Measurements from ENCODE around the gene DPF3. TPM values are rescaled to one million over a fixed set of nuclear protein-coding genes. Genes with fewer than 3 reads are reported as not detected.

Gene DPF3
- total RNA-seq, 1 donor from 2014 or later, result 0.86 TPM

DNA sequence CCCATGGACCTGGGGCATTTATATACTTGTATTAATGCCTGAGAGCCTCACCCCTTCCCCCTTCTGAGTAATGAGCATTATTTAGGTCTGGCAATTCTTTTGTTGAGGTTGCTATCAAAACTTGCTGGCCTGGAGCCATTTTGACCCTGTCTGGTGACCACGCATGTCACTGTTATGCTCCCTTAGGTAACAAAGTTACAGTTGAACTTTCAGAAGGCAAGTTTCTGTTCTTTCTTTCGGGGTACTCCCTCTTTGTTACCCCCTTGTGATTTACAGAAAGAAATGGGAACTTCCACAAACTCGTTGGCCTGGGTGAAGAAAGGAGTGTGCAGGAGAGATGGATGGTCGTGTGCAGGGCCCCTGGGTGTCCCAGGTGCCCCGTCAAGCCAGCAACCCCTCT, 305.4 kb downstream of the DPF3 start:
- no peak for DNase-seq (ENCODE audit: low read depth)
- no peak overlapping the region for H3K4me3 ChIP-seq (ENCODE audit: low read depth, low read length)
- TF ChIP-seq CTCF (conservative IDR thresholded peaks at IDR 0.05; ENCODE audit: low read depth, low read length), result no peak

- H3K4me3 ChIP-seq (ENCODE audit: low read depth, low read length), result no peak overlapping the region
- TF ChIP-seq CTCF (conservative IDR thresholded peaks at IDR 0.05; ENCODE audit: low read depth, low read length), result no peak
- DNase-seq (ENCODE audit: low read depth), result no peak
Measured at GRCh38 chr14:72583316-72584272, 310.3 kb downstream of the DPF3 start.

DNA sequence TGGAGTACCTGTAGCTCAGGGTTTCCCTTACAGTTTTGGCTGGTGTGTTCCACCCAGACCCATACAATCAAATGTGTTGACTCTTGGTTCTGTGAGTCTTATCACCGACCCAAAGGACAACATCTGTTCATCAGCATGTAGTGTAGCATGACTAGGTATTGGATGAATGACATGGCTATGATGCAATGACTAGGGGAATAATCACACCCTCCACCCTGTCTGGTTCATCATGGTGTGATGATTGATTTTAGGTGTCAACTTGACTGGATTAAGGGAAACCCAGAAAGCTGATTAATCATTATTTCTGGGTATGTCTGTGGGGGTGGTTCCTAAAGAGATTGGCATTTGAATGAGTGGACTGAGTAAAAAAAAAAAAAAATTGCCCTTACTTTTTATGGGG, 311.3 kb downstream of the DPF3 start:
- DNase-seq (ENCODE audit: low read depth), result no peak
- no peak overlapping the region for H3K4me3 ChIP-seq (ENCODE audit: low read depth, low read length)
- TF ChIP-seq CTCF (conservative IDR thresholded peaks at IDR 0.05; ENCODE audit: low read depth, low read length), result no peak

- no peak overlapping the region for H3K4me3 ChIP-seq (ENCODE audit: low read depth, low read length)
- no peak for DNase-seq (ENCODE audit: low read depth)
- no peak for TF ChIP-seq CTCF (conservative IDR thresholded peaks at IDR 0.05; ENCODE audit: low read depth, low read length)
Measured at GRCh38 chr14:72578514-72578913, 315.4 kb downstream of the DPF3 start.

DNA sequence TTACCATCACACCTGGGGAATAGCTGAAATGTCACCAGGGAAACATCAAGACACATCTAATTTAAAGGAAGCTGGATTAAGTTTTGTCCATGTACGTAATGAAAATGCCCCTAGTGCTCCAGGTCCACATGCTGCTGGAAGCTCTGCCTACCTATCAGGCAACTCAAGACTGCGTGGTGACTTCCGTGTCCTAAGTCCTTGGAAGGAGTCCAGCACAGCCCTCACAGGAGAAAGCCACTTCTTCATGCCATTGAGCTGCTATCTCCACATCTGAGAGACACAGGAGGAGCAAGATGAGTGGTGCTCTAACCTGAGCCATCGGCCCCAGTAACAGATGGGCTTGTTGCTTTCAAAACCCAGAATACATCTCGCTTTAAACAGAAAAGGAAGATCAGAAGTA, 316.4 kb downstream of the DPF3 start:
- H3K4me3 ChIP-seq (ENCODE audit: low read depth, low read length), result no peak overlapping the region
- TF ChIP-seq CTCF (conservative IDR thresholded peaks at IDR 0.05; ENCODE audit: low read depth, low read length), result no peak
- no peak for DNase-seq (ENCODE audit: low read depth)

DNA sequence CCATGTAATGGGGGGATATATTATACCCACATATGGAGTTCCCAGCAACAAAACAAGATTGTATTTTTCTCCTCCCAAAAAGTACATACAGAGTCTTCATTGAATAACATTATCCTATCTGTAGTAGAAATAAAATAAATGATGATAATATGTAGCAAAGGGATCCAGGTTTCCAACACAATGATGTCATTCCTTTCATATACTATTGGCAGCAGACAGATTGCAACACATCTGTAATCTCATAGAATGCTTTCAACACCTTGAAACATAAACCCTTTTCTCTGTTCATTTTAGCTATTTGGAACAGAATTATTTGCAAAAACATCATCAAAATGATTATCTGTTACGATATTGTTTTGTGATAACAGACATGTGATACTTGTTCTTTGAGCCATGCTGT, 317.6 kb downstream of the DPF3 start:
- DNase-seq (ENCODE audit: low read depth), result no peak

More for the DNA sequence above, 317.6 kb downstream of the DPF3 start:
- no peak for TF ChIP-seq CTCF (conservative IDR thresholded peaks at IDR 0.05; ENCODE audit: low read depth, low read length)
- no peak overlapping the region for H3K4me3 ChIP-seq (ENCODE audit: low read depth, low read length)

All from epithelial cell of proximal tubule (primary cell).